Transverse colon (tissue), 4 donors: ENCODE data around the gene RAB27A.

Experiments used
- CTCF ChIP-seq, 5 experiments: fragments of 200-600 bp in 3 of 5; fragments of 450-650 bp in 2 of 5; sonication (generic) in 3 of 5; IDR thresholded peaks; 1 replicate in 2 of 5; 2 replicates in 3 of 5; pipeline ENCODE4 v1.5.1; 2016 to 2017; ENCODE audit warnings: antibody characterized with exemption in 5 of 5, inconsistent platforms in 3 of 5, mild to moderate bottlenecking in 2 of 5, moderate library complexity in 1 of 5
- EP300 ChIP-seq: sonication (generic); formaldehyde crosslinking; IDR thresholded peaks from one replicate; pipeline ENCODE4 v1.6.1; 2017; ENCODE audit warnings: antibody characterized with exemption, low read depth
- POLR2A ChIP-seq: fragments of 450-650 bp; IDR thresholded peaks from one replicate; pipeline ENCODE4 v1.6.1; 2016; ENCODE audit warnings: antibody characterized with exemption, mild to moderate bottlenecking, moderate library complexity
- POLR2AphosphoS5 ChIP-seq, 3 donors: sonication (generic); formaldehyde crosslinking; IDR thresholded peaks; one replicate each; pipeline ENCODE4 v1.6.1; 2016; ENCODE audit warnings: antibody characterized with exemption in 3 of 3

- TF ChIP-seq CTCF (IDR thresholded peaks at IDR 0.05) (no peak), POLR2A (no peak), POLR2AphosphoS5 (IDR thresholded peaks at IDR 0.05) (no peak), EP300 (no peak)
These were observed 64.7 kb downstream of the RAB27A start for GRCh38 chr15:55224892-55225291.
